ENCODE measurements around the gene RANGRF.

RANGRF gene

DNA sequence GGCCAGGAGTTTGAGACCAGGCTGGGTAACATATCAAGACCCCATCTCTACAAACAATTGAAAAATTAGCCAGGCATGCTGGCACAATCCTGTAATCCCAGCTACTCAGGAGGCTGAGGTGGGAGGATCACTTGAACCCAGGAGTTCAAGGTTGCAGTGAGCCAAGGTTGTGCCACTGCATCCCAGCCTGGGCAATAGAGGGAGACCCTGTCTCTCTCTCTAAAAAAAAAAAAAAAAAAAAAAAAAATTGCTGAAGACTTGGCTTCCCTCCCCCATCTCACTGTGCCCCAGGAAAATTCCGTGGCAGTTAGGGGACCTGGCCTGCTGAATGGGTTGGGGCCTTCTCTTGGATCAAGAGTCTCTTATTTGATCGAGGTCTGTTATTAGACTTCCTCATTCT is 51.1 kb downstream of the RANGRF start, which contains the start of gene ODF4:
Gene ODF4 (plus strand): TSS at position 301 of the 400 bp plus-strand sequence. CDS start 212 bp downstream, outside the sequence.
- TF ChIP-seq, protein P1, sequence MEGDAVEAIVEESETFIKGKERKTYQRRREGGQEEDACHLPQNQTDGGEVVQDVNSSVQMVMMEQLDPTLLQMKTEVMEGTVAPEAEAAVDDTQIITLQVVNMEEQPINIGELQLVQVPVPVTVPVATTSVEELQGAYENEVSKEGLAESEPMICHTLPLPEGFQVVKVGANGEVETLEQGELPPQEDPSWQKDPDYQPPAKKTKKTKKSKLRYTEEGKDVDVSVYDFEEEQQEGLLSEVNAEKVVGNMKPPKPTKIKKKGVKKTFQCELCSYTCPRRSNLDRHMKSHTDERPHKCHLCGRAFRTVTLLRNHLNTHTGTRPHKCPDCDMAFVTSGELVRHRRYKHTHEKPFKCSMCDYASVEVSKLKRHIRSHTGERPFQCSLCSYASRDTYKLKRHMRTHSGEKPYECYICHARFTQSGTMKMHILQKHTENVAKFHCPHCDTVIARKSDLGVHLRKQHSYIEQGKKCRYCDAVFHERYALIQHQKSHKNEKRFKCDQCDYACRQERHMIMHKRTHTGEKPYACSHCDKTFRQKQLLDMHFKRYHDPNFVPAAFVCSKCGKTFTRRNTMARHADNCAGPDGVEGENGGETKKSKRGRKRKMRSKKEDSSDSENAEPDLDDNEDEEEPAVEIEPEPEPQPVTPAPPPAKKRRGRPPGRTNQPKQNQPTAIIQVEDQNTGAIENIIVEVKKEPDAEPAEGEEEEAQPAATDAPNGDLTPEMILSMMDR (IDR thresholded peaks at IDR 0.05), result no peak
- no peak for TF ChIP-seq ZFX (IDR thresholded peaks at IDR 0.05; ENCODE audit: borderline replicate concordance)
- no peak within 1 kb of the TSS for H3K27ac ChIP-seq
